Left kidney (tissue), 2 donors: ENCODE measurements around the gene GRM1. TPM values are rescaled to one million over a fixed set of nuclear protein-coding genes. Genes with fewer than 3 reads are reported as not detected.

ENCODE experiments used
- DNase-seq: peaks from one replicate; pipeline ENCODE4 v3.0.0-alpha.2; 2013
- polyA plus RNA-seq: library from polyadenylated mRNA; unstranded; fragments of 120-200 nt; gene quantifications from one replicate; pipeline ENCODE4 v1.2.1, GENCODE V29; 2013; ENCODE audit not compliant: insufficient read length

Gene GRM1
- polyA plus RNA-seq, 1 donor = 0.18 TPM

- DNase-seq = no peak
Measured at GRCh38 chr6:146273490-146273889, 244.6 kb downstream of the GRM1 start.

GRCh38 chr6:146277142-146277541 lies 248.3 kb downstream of the GRM1 start:
- no peak for DNase-seq

- DNase-seq = no peak
Measured at GRCh38 chr6:146281651-146282362, 252.9 kb downstream of the GRM1 start.

DNA sequence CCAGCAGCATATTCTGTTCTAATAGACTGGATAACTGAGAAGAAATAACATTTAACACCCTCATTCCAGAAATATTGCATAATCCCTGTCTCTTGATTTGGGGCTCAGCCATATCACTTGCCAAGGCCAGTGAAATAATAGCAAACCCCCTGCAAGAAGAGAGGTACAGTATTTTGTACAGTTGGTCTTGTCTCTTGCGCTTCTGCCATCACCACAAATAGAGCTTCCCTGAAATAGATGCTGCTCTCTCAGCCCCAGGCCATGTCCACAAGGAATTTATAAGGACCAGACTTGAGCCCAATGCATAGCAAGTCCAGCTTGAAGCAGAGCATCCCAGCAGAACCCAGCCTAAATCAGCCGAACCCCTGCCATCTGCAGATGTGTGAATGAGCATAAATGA lies 254.0 kb downstream of the GRM1 start:
- DNase-seq = no peak

- DNase-seq = no peak
Measured at GRCh38 chr6:146284311-146284710, 255.4 kb downstream of the GRM1 start.

DNA sequence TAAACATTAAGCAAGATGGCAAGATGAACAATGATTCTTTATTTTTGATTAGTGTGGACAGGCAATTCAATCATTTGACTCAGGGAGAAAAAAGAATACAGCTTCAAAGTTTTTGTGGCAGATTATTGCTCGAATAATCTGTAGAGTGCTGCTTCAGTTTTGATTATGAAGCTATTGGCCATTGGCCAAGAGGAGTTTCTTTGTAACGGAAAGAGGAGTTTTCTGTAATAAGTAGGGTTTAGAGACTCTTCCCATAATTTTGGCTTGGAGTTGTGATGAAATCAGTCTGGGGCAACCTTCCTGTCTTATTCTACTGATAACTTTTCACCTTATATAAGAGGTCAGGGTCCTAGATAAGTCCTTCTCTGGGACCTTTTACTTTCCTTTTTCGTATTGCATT lies 258.1 kb downstream of the GRM1 start:
- DNase-seq = no peak

DNA sequence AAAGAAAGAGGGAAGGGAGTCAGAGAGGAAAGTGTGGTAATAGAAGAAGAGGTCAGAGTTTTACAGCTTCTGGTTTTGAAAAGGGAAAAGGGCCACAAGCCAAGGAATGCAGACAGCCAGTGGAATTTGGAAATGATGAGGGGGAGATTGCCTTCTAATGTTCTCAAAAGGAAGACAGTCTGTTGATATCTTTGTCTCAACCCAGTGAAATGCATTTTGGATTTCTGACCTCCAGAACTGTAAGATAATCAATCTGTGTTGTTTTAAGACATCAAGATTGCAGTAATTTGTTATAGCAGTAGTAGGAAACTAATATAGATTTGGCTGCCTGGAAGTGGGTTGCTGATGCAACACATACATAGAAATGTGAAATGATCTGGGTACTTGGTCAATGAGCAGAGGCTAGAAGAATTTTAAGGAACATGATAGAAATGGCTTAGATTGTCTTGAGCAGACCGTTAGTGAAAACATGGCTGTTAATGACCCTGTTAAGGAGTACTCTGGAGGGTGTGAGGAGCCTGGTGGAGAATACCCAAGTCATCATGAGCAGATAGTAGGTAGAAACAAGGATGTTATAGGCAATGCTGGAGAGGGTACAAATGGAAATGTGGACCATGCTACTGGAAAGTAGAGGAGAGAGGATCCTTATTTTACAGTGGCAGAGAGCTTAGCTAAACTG lies 259.0 kb downstream of the GRM1 start:
- DNase-seq = no peak

GRCh38 chr6:146289816-146290588 lies 261.1 kb downstream of the GRM1 start:
- no peak for DNase-seq

GRCh38 chr6:146290589-146290901 lies 261.7 kb downstream of the GRM1 start:
- no peak for DNase-seq

GRCh38 chr6:146292506-146292905 lies 263.6 kb downstream of the GRM1 start:
- DNase-seq = no peak

- no peak for DNase-seq
Measured at GRCh38 chr6:146295695-146296094, 266.8 kb downstream of the GRM1 start.

DNA sequence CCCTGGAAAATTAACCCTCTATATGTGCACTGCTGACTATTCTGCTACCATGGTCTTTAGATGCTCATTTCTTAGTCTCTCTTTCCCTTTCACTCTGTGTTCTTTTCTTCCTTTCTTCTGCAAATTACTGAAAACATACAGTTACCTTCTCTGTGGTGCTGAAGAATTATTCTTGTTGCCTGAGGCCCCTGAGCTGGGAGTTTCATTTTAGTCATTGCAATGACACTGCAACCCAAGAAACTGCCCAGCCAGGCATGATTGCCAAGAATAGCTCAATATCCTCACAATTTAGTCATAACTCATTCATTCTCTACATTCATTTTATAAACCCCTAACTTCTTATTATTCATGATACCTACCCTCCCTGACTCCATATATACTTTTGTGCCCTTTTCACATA lies 269.0 kb downstream of the GRM1 start:
- no peak for DNase-seq

- DNase-seq = no peak
Measured at GRCh38 chr6:146300521-146300920, 271.7 kb downstream of the GRM1 start.

DNA sequence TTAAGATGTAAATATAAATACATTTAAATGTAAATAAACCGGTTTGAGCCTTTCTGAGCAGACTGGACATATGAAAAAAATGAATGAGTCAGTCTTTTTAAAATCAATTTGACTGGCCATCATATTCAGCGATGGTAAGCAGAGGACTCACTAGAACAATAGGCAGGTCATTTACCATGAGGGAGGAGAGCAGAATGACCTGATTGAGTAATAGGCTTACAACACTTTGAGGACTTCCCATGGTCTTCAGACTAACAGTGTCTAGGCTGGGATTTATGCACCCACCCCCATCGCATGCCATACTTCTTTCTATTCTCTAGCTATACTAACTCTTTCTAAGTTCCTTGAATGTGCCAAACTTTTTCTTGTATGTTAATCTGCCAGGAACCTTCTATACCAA lies 272.9 kb downstream of the GRM1 start:
- DNase-seq = no peak

- no peak for DNase-seq
Measured at GRCh38 chr6:146302994-146303393, 274.1 kb downstream of the GRM1 start.

GRCh38 chr6:146304181-146304580 lies 275.3 kb downstream of the GRM1 start:
- DNase-seq = no peak

DNA sequence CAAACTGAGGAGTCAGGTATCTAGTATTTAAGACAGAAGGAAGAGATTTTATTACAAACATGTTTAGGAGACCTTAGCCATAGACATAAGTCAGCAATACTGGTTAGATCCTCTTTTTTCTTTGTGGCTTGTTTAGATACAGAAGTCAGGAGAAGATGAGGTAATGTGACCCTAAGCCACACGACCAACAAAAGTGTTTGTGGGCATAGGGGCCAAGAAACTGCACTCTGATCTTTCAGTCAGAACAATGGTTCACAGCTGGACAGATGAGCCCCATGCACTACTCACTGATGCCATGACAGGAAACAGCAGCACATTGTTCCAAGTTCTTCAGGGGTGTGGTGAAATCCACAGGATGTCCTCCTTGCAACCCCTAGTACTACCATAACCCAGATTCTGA lies 276.2 kb downstream of the GRM1 start:
- no peak for DNase-seq

GRCh38 chr6:146305951-146306350 lies 277.1 kb downstream of the GRM1 start:
- DNase-seq = no peak

DNA sequence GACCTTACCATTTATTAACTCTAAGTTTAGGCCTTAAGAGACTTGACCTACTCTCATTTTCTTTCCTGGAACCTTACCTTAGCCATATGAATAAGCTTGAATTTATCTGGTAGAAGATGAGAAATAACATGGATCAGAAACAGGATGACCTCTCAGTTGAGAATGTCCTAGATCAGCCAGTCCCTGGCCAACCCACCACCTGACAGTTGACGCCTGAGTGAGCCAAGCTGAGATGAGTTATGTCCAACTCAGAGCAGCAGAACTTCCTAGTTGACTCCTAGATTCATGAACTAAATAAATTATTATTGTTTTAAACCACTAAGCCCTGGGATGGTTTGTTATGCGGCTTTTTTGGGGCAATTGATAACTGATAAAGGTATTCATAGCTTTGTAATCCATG lies 281.8 kb downstream of the GRM1 start:
- no peak for DNase-seq

GRCh38 chr6:146311079-146311478 lies 282.2 kb downstream of the GRM1 start:
- no peak for DNase-seq

GRCh38 chr6:146312608-146313007 lies 283.7 kb downstream of the GRM1 start:
- DNase-seq = no peak

DNA sequence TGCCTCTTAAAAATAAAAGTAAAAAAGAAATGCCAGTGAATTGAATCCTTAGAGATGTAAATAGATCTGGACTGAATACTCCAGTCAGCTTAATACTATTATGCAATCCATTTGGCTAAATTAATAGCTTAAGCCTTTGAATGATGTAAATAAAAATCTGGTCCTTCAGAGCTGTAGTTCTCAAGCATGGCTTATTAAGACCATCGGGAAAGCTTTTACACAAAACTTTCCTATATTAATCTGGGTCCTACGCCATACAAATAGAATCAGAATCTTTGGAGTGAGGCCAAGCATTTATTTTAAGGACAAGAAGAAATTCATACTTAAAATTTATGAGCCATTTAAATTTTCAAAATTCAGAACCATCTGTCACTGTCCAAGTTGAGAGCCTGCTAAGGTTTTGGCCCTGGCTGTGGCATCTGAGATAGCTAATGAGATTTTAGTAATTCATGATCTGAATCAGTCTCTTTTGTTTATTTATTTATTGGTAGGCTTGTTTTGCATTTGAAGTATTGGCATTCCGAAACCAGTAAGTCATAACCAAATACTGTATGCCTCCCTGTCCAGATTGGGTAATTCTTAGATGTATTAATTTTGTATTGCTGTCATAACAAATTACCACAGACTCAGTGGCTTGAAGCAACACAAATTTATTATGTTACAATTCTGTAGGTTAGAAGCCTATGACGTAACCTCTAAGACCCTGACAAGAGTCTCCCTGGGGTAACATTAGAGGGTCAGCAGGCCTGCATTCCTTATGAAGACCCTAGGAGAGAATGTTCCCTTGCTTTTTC lies 286.7 kb downstream of the GRM1 start:
- no peak for DNase-seq

DNA sequence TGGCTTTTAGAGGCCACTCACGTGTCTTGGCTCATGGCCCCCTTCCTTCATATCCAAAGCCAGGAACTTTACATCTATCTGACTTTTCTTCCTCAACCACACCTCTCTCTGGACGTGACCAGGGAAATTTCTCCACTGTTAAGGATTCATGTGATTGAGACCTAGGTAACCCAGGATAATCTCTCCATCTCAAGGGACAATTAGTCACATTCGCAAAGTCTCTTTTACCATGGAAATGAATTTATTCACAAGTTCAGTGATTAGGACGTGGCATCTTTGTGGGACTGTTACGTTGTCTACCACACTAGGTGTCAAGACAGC lies 287.3 kb downstream of the GRM1 start:
- DNase-seq = no peak
